PFSK-1 (cell line): ENCODE results near the gene F2R. TPM values are rescaled to one million over a fixed set of nuclear protein-coding genes. Genes with fewer than 3 reads are reported as not detected.

Source experiments
- FOXP2 ChIP-seq: optimal IDR thresholded peaks from 2 replicates; pipeline ENCODE3; 2011; ENCODE audit warnings: borderline replicate concordance, control low read depth, inconsistent platforms; ENCODE audit not compliant: insufficient read depth; ENCODE audit errors: extremely low read length, extremely low read depth
- POLR2AphosphoS5 ChIP-seq: IDR thresholded peaks from 2 replicates; pipeline ENCODE4 v1.6.1; 2012; ENCODE audit warnings: low read depth, mild to moderate bottlenecking, control low read depth, low read length, moderate library complexity
- SIN3A ChIP-seq: IDR thresholded peaks from 2 replicates; pipeline ENCODE4 v1.6.1; 2012; ENCODE audit warnings: mild to moderate bottlenecking, low read length, moderate library complexity, borderline replicate concordance; ENCODE audit not compliant: insufficient read depth
- TAF1 ChIP-seq: IDR thresholded peaks from 2 replicates; pipeline ENCODE4 v1.6.1; 2012; ENCODE audit warnings: low read length, control low read depth, borderline replicate concordance; ENCODE audit not compliant: insufficient read depth
- polyA plus RNA-seq: library from polyadenylated mRNA; unstranded; fragments of >200 nt; gene quantifications from one replicate; pipeline ENCODE4 v1.2.1, GENCODE V29; 2012; ENCODE audit warnings: low read depth, missing spikeins; ENCODE audit not compliant: insufficient read length
- TF ChIP-seq, protein P1 (sequence below), 2 experiments: IDR thresholded peaks; 2 replicates each; pipeline versions ENCODE4 v1.6.1 to v1.8.0; 2011 to 2012; ENCODE audit warnings: low read depth in 2 of 2, low read length in 2 of 2, control low read depth in 1 of 2, inconsistent platforms in 1 of 2, mild to moderate bottlenecking in 1 of 2, moderate library complexity in 1 of 2; ENCODE audit not compliant: insufficient read depth in 1 of 2

F2R gene
- 30.0 TPM for polyA plus RNA-seq

DNA sequence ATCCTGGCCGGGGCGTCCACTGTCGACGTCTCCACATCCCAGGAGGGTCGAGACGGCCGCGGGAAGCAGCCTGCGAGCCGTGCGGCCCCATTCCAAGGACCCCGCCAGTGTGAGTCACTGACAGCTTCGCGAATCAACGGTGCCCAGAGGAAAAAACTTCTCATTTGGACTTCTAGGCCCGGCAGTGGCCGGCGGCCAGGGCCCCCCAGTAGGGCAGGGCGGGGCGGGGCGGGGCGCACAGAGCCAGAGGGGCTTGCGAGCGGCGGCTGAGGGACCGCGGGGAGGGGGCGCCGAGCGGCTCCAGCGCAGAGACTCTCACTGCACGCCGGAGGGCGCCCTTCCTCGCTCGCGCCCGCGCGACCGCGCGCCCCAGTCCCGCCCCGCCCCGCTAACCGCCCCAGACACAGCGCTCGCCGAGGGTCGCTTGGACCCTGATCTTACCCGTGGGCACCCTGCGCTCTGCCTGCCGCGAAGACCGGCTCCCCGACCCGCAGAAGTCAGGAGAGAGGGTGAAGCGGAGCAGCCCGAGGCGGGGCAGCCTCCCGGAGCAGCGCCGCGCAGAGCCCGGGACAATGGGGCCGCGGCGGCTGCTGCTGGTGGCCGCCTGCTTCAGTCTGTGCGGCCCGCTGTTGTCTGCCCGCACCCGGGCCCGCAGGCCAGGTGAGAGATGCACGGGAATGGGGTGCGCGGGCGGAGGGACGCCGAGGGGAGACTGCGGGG, at the start of gene F2R:
Gene F2R, plus strand, starts transcription at position 391 of the 720 bp plus-strand sequence. Its CDS starts 182 bp downstream, at position 573.
- TF ChIP-seq FOXP2 (no peak), SIN3A (no peak), TAF1 (no peak), POLR2AphosphoS5 (no peak)
- TF ChIP-seq, protein P1, sequence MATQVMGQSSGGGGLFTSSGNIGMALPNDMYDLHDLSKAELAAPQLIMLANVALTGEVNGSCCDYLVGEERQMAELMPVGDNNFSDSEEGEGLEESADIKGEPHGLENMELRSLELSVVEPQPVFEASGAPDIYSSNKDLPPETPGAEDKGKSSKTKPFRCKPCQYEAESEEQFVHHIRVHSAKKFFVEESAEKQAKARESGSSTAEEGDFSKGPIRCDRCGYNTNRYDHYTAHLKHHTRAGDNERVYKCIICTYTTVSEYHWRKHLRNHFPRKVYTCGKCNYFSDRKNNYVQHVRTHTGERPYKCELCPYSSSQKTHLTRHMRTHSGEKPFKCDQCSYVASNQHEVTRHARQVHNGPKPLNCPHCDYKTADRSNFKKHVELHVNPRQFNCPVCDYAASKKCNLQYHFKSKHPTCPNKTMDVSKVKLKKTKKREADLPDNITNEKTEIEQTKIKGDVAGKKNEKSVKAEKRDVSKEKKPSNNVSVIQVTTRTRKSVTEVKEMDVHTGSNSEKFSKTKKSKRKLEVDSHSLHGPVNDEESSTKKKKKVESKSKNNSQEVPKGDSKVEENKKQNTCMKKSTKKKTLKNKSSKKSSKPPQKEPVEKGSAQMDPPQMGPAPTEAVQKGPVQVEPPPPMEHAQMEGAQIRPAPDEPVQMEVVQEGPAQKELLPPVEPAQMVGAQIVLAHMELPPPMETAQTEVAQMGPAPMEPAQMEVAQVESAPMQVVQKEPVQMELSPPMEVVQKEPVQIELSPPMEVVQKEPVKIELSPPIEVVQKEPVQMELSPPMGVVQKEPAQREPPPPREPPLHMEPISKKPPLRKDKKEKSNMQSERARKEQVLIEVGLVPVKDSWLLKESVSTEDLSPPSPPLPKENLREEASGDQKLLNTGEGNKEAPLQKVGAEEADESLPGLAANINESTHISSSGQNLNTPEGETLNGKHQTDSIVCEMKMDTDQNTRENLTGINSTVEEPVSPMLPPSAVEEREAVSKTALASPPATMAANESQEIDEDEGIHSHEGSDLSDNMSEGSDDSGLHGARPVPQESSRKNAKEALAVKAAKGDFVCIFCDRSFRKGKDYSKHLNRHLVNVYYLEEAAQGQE (IDR thresholded peaks at IDR 0.05; ENCODE audit: insufficient read depth in 1 of 2, low read depth in 2 of 2, low read length in 2 of 2): no peak

DNA sequence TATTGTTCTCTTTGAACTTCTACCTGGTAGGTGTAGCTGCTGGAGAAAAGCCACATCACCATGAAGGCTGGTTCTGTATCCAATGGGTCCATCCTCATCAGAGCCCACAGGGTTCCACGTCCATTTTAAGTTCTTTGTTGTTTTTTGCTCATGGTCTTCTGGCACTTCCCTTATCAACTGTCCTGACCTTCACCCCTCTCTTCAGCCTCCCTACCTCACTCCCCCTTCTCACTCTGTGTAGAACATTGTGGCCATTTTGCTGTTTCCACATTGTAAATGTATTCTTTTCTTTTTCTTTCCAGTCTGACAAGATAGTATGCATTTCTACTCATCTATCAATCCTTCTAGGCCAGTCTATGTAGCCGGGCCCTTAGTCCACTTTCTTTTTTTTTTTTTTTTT, 48.4 kb upstream of the F2R start:
- TF ChIP-seq TAF1 (no peak), SIN3A (no peak)

DNA sequence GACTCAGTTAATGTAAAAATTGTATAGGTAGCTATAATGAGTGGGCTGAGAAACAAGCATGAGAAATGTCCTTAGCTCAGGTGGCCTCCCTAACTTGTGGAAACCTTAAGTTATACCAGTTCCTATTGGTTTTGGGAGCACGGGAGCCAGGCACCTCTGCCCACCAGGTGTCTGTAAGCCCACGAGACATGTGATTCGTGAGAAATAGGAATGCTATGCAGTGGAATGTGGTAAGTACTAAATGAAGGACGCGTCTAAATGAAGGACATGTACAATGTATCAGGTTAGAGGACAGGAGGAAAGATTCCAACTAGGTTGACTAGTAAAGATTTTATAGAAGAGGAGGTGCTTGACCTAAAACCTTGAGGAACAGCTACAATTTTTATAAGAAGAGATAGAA, 46.7 kb upstream of the F2R start:
- no peak for TF ChIP-seq TAF1
- TF ChIP-seq, protein P1 (IDR thresholded peaks at IDR 0.05; ENCODE audit: insufficient read depth in 1 of 2, low read depth in 2 of 2, low read length in 2 of 2): no peak
- no peak for TF ChIP-seq FOXP2
- no peak for TF ChIP-seq SIN3A
- no peak for TF ChIP-seq POLR2AphosphoS5

DNA sequence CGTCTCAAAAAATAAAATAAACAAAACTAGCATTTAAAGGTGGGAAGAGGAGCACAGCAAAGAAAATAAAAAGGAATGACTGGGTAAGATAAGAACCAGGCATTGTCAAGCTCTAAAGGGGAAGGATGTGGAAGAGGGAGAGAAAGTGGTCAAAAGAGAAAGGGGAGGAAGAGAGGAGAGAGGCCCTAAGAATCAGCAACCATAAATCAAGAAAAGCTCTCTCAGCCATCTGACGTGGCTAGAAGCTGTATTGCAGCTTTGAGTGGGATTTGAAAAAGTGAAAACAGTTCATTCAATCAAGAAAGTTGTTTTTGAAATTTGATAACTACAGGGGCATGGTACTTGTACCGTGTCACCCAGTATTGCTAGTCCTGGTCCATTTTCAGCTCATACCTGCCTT, 45.4 kb upstream of the F2R start:
- TF ChIP-seq FOXP2: no peak
- TF ChIP-seq SIN3A: no peak
- TF ChIP-seq, protein P1 (IDR thresholded peaks at IDR 0.05; ENCODE audit: insufficient read depth in 1 of 2, low read depth in 2 of 2, low read length in 2 of 2): no peak
- TF ChIP-seq TAF1: no peak
- TF ChIP-seq POLR2AphosphoS5: no peak

DNA sequence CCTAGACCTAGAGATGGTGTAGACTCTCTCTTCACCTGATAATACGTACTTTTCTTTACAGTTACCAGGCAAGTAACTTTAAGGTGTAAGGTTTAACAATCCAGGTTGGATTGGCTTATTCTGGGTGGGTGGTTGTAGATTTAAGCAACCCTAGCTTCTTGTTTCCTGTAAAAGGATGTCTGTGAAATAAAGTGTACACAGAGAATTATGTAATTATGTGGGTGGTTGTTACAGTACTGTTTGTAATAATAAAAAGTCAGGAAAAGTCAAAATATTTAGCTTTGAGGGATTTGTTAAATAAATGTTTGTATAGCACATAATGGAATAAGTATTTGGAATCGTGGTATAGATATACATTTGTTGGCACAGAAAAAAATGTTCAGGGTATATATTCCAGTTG, 43.7 kb upstream of the F2R start:
- TF ChIP-seq TAF1: no peak
- no peak for TF ChIP-seq FOXP2
- no peak for TF ChIP-seq SIN3A
- no peak for TF ChIP-seq POLR2AphosphoS5
- TF ChIP-seq, protein P1 (IDR thresholded peaks at IDR 0.05; ENCODE audit: insufficient read depth in 1 of 2, low read depth in 2 of 2, low read length in 2 of 2): no peak
